Heart left ventricle (tissue), 13 donors: ENCODE data around the gene TSNAXIP1.

Experiments
- POLR2A ChIP-seq, 2 donors: fragments of 450-650 bp; IDR thresholded peaks; one replicate each; pipeline ENCODE4 v1.6.1; 2017; ENCODE audit warnings: antibody characterized with exemption in 2 of 2, mild to moderate bottlenecking in 2 of 2, moderate library complexity in 2 of 2
- TF ChIP-seq, protein P1 (sequence below), 12 donors: fragments of 200-600 bp; sonication (generic) in 4 of 12; IDR thresholded peaks; one replicate each; pipeline versions ENCODE4 v1.5.0 to v1.8.0; 2018 to 2022; ENCODE audit warnings: antibody characterized with exemption in 12 of 12, mild to moderate bottlenecking in 5 of 12
- donor health status: ischemic (EF 13 %, LVEDD 7.1; RV severe dilation, severe dysfunction).
- donor health status: DM: no; HTN: yes; CAD: no.
- donor health status: DM: no; HTN: no; CAD: no.
- donor health status: ischemic (EF 25% LVEDD 6.9; RV normal size, moderate dysfunction).
- donor health status: ischemic (EF 25% LVEDD 5.7; RV mildly dilated, moderate dysfunction).
- donor health status: ischemic (EF 35%, LVEDD 5.7; RV mildly dilated, moderate dysfunction).
- donor health status: nonischemic (EF 11% LVEDD 7.7; RV severe dilation, severe dysfunction).
- donor health status: DM: yes; HTN: yes; CAD: no.
- donor health status: PGD.
- donor health status: ischemic (EF 29% LVEDD 5.4; RV normal size, mild dysfunction).
- donor health status: nonischemic (EF 23%, LVEDD 6.1; RV moderate dilation, normal function).

- TF ChIP-seq, protein P1, sequence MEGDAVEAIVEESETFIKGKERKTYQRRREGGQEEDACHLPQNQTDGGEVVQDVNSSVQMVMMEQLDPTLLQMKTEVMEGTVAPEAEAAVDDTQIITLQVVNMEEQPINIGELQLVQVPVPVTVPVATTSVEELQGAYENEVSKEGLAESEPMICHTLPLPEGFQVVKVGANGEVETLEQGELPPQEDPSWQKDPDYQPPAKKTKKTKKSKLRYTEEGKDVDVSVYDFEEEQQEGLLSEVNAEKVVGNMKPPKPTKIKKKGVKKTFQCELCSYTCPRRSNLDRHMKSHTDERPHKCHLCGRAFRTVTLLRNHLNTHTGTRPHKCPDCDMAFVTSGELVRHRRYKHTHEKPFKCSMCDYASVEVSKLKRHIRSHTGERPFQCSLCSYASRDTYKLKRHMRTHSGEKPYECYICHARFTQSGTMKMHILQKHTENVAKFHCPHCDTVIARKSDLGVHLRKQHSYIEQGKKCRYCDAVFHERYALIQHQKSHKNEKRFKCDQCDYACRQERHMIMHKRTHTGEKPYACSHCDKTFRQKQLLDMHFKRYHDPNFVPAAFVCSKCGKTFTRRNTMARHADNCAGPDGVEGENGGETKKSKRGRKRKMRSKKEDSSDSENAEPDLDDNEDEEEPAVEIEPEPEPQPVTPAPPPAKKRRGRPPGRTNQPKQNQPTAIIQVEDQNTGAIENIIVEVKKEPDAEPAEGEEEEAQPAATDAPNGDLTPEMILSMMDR (IDR thresholded peaks at IDR 0.05) = no peak
- no peak for TF ChIP-seq POLR2A (IDR thresholded peaks at IDR 0.05)
Measured at GRCh38 chr16:67814567-67814966, 7.9 kb downstream of the TSNAXIP1 start.
